IMR-90 (cell line): ENCODE measurements around the gene TMEM144. TPM values are rescaled to one million over a fixed set of nuclear protein-coding genes. Genes with fewer than 3 reads are reported as not detected.

Experiments used
- ATAC-seq: fragments of 200-7000 bp; cut with Tn5 transposase; 2 replicates; pipeline ENCODE4 v1.9.1; 2020; ENCODE audit warnings: low read depth, mild to moderate bottlenecking, moderate library complexity
- BruUV-seq: library from RNA; stranded (reverse); fragments of 400-500 nt; replicated peaks from 2 replicates; lab custom pipeline; 2021; lab: Mats Ljungman, UMichigan
- CTCF ChIA-PET: fragments of 300-600 bp; formaldehyde crosslinking; extraction: SDS; loops from one replicate; lab custom pipeline; 2021; ENCODE audit warnings: antibody characterized with exemption; lab: Yijun Ruan, JAX
- POLR2A ChIA-PET: fragments of 300-600 bp; sonication (Branson Sonifier 250); formaldehyde crosslinking; loops from one replicate; lab custom pipeline; 2022; ENCODE audit warnings: antibody characterized with exemption; ENCODE audit not compliant: unreplicated experiment; lab: Charles Lee
- DNase-seq: peaks from one replicate; pipeline ENCODE4 v3.0.0; 2013
- H2AFZ ChIP-seq: replicated peaks from 2 replicates; pipeline ENCODE3; 2013; ENCODE audit warnings: low read length, mild to moderate bottlenecking; ENCODE audit not compliant: poor library complexity
- H2AK5ac ChIP-seq: 2 replicates; pipeline ENCODE4 v1.6.1; 2013; ENCODE audit warnings: low read depth, low read length, inconsistent platforms
- H2AK9ac ChIP-seq: replicated peaks from 2 replicates; pipeline ENCODE3; 2013; ENCODE audit warnings: mild to moderate bottlenecking, low read depth, low read length, moderate library complexity; ENCODE audit not compliant: poor library complexity
- H2BK120ac ChIP-seq: 2 replicates; pipeline ENCODE4 v1.6.1; 2013; ENCODE audit warnings: low read depth, low read length, inconsistent platforms
- H2BK15ac ChIP-seq: 3 replicates; pipeline ENCODE4 v1.6.1; 2013; ENCODE audit warnings: low read depth, low read length, inconsistent platforms
- H2BK20ac ChIP-seq: 2 replicates; pipeline ENCODE4 v1.6.1; 2013; ENCODE audit warnings: low read depth, mild to moderate bottlenecking, inconsistent platforms, low read length, moderate library complexity
- H2BK5ac ChIP-seq: 2 replicates; pipeline ENCODE4 v1.6.1; 2013; ENCODE audit warnings: mild to moderate bottlenecking, low read depth, low read length, inconsistent platforms; ENCODE audit not compliant: poor library complexity, severe bottlenecking
- H3K14ac ChIP-seq: replicated peaks from 2 replicates; pipeline ENCODE4 v1.6.1; 2013; ENCODE audit warnings: low read depth, low read length, inconsistent platforms
- H3K18ac ChIP-seq: 2 replicates; pipeline ENCODE4 v1.6.1; 2013; ENCODE audit warnings: low read depth, low read length, control low read depth
- H3K23ac ChIP-seq: 2 replicates; pipeline ENCODE4 v1.6.1; 2013; ENCODE audit warnings: low read depth, low read length, inconsistent platforms
- H3K27ac ChIP-seq: 2 replicates; pipeline ENCODE4 v1.5.1; 2013; ENCODE audit warnings: mild to moderate bottlenecking, control low read depth, low read length; ENCODE audit not compliant: insufficient read depth
- H3K27me3 ChIP-seq: 2 replicates; pipeline ENCODE4 v1.6.1; 2013; ENCODE audit warnings: low read length; ENCODE audit not compliant: control insufficient read depth, insufficient read depth
- H3K36me3 ChIP-seq: 2 replicates; pipeline ENCODE4 v1.6.1; 2013; ENCODE audit warnings: low read length, mixed read lengths; ENCODE audit not compliant: control insufficient read depth, insufficient read depth
- H3K4ac ChIP-seq: 2 replicates; pipeline ENCODE4 v1.6.1; 2013; ENCODE audit warnings: low read depth, low read length, inconsistent platforms
- H3K4me1 ChIP-seq: 2 replicates; pipeline ENCODE4 v1.6.1; 2013; ENCODE audit warnings: low read length, mixed read lengths; ENCODE audit not compliant: control insufficient read depth, insufficient read depth
- H3K4me2 ChIP-seq: 2 replicates; pipeline ENCODE4 v1.6.1; 2013; ENCODE audit warnings: low read depth, mild to moderate bottlenecking, control low read depth, low read length, moderate library complexity
- H3K4me3 ChIP-seq: 2 replicates; pipeline ENCODE4 v1.5.1; 2013; ENCODE audit warnings: low read depth, mild to moderate bottlenecking, control low read depth, low read length, moderate library complexity; ENCODE audit not compliant: insufficient read depth
- H3K56ac ChIP-seq: 2 replicates; pipeline ENCODE4 v1.6.1; 2013; ENCODE audit warnings: low read length, inconsistent platforms; ENCODE audit not compliant: insufficient read depth; ENCODE audit errors: extremely low read depth
- H3K79me1 ChIP-seq, 2 experiments: 2 replicates each; pipeline ENCODE4 v1.6.1; 2013; ENCODE audit warnings: low read length in 2 of 2, inconsistent platforms in 1 of 2, low read depth in 1 of 2
- H3K9ac ChIP-seq: 2 replicates; pipeline ENCODE4 v1.6.1; 2013; ENCODE audit warnings: low read depth, low read length, control low read depth
- H3K9me1 ChIP-seq: 2 replicates; pipeline ENCODE4 v1.6.1; 2013; ENCODE audit warnings: low read length, inconsistent platforms; ENCODE audit not compliant: insufficient read depth
- H3K9me3 ChIP-seq: 2 replicates; pipeline ENCODE4 v1.6.1; 2013; ENCODE audit warnings: low read length; ENCODE audit not compliant: control insufficient read depth, insufficient read depth
- H4K20me1 ChIP-seq: 2 replicates; pipeline ENCODE4 v1.6.1; 2013; ENCODE audit warnings: low read length, inconsistent platforms; ENCODE audit not compliant: insufficient read depth
- H4K5ac ChIP-seq: 2 replicates; pipeline ENCODE4 v1.6.1; 2013; ENCODE audit warnings: mild to moderate bottlenecking, low read depth, low read length, control low read depth
- H4K8ac ChIP-seq, 2 experiments: 2 replicates each; pipeline ENCODE4 v1.6.1; 2013; ENCODE audit warnings: low read depth in 2 of 2, low read length in 2 of 2, control low read depth in 1 of 2, inconsistent platforms in 1 of 2
- H4K91ac ChIP-seq: 2 replicates; pipeline ENCODE4 v1.6.1; 2013; ENCODE audit warnings: low read depth, low read length, inconsistent platforms; ENCODE audit not compliant: insufficient read depth
- CEBPB ChIP-seq: IDR thresholded peaks from 2 replicates; pipeline ENCODE4 v1.6.1; 2012; ENCODE audit warnings: low read depth, low read length, improper control_type of control experiment
- WGBS, 2 experiments: methylation state at CpG; one replicate each; pipeline versions ENCODE4 v1.1.5 to v1.1.7; 2013; ENCODE audit warnings: missing lambda C conversion rate in 2 of 2; ENCODE audit not compliant: insufficient read length in 1 of 2; ENCODE audit errors: extremely low coverage in 2 of 2; 5-methylcytosine and 5-hydroxymethylcytosine counted together
- dilution Hi-C: fragments of 300-500 bp; cut with HindIII; formaldehyde crosslinking; loops from one replicate; pipeline ENCODE4 v1.14.3; 2018; ENCODE audit warnings: low sequenced_read_pairs; ENCODE audit not compliant: unreplicated experiment
- in situ Hi-C: fragments of 300-500 bp; cut with MboI; formaldehyde crosslinking; loops from 3 replicates; pipeline ENCODE4 v1.14.3; 2019; ENCODE audit warnings: low sequenced_read_pairs, inconsistent platforms, mixed read lengths
- intact Hi-C: fragments of 100-400 bp; cut with micrococcal nuclease; formaldehyde crosslinking; loops from 2 replicates; pipeline ENCODE4 v1.10.0; 2022
- polyA plus RNA-seq, 3 experiments: library from polyadenylated mRNA; depleted of rRNA; stranded (reverse); fragments of >200 nt; gene quantifications; 2 replicates each; pipeline ENCODE4 v1.2.3, GENCODE V29; 2012; ENCODE audit warnings: low replicate concordance in 1 of 3
- total RNA-seq: library from RNA; depleted of rRNA; stranded (reverse); fragments of >200 nt; gene quantifications from 2 replicates; pipeline ENCODE4 v1.2.3, GENCODE V29; 2012

Gene TMEM144
- total and polyA plus RNA-seq, 2 of the 4 experiments (the other 2 are of a cell fraction), result 0.58 to 2.2 TPM

GRCh38 chr4:158192439-158193158 is 17.7 kb upstream of the TMEM144 start:
- Histone ChIP-seq H3K4ac (no peak overlapping the region), H3K4me3 (no peak overlapping the region), H4K91ac (no peak overlapping the region), H3K4me1 (no peaks in the 10 kb centered on the region), H2AK9ac (no peak overlapping the region), H3K36me3 (no peaks in the 10 kb centered on the region), H3K79me1 (no peaks in the 10 kb centered on the region), H3K23ac (no peak overlapping the region), H2AFZ (no peak overlapping the region), H3K27me3 (peaks cover 7% of the 10 kb centered on the region; the same call in 1 of the 2 replicates), H4K20me1 (no peaks in the 10 kb centered on the region), H3K14ac (no peak overlapping the region), H3K9me3 (no peaks in the 10 kb centered on the region), H4K8ac (no peak overlapping the region), H3K27ac (no peak overlapping the region), H2BK15ac (no peak overlapping the region), H2BK5ac (no peak overlapping the region), H2AK5ac (no peak overlapping the region), H3K56ac (no peak overlapping the region), H3K9me1 (no peaks in the 10 kb centered on the region), H2BK120ac (no peak overlapping the region), H3K4me2 (no peak overlapping the region), H2BK20ac (no peak overlapping the region), H4K5ac (no peak overlapping the region), H3K18ac (no peak overlapping the region), H3K9ac (no peak overlapping the region)
- no peak for TF ChIP-seq CEBPB
- dilution Hi-C loops, result loop anchor here (25.0 kb wide), 1 partner anchor 180 kb away; no protein-coding TSS in a partner anchor
- DNase-seq, result no peak
- POLR2A ChIA-PET, result no interaction called here
- in situ Hi-C loops, result loop anchor here (25.0 kb wide), 1 partner anchor 980 kb away; the partner anchor contains the start of gene GRIA2
- no TSS peak for BruUV-seq
- no peak for ATAC-seq
- CTCF ChIA-PET, result interaction anchor here (0.6 to 2.7 kb wide), 5 partner anchors 10 to 1286 kb away, joined by 3 to 12 read pairs (median 4); no protein-coding TSS in a partner anchor
- intact Hi-C loops, result loop anchor here (1.0 kb wide), 1 partner anchor 63 kb away; no protein-coding TSS in a partner anchor
- no CpG with 5 or more reads among the region's 5 CpGs for WGBS, 2 experiments
